Subcutaneous adipose tissue (tissue), 4 donors: ENCODE results near the gene NEK6. TPM values are rescaled to one million over a fixed set of nuclear protein-coding genes. Genes with fewer than 3 reads are reported as not detected.

Source experiments
- CTCF ChIP-seq: fragments of 450-650 bp; IDR thresholded peaks from one replicate; pipeline ENCODE4 v1.5.1; 2016; ENCODE audit warnings: low read depth, mild to moderate bottlenecking, control low read depth, antibody characterized with exemption, moderate library complexity
- total RNA-seq, 4 donors: library from RNA; depleted of rRNA; stranded (reverse); fragments of >200 nt; gene quantifications; one replicate each; pipeline ENCODE4 v1.1.0, GENCODE V29; 2016

The NEK6 gene
- 10 to 100 TPM; 18.5 to 38.2 (median 27.0) TPM for total RNA-seq

- no peak for TF ChIP-seq CTCF
These were observed at the start of gene NEK6 for GRCh38 chr9:124257844-124258606. Gene NEK6 (plus strand): TSS chr9:124257949. CDS start chr9:124301965, 44,016 bp downstream.

- no peak for TF ChIP-seq CTCF
These were observed 49.2 kb upstream of the NEK6 start for GRCh38 chr9:124208571-124208970.

DNA sequence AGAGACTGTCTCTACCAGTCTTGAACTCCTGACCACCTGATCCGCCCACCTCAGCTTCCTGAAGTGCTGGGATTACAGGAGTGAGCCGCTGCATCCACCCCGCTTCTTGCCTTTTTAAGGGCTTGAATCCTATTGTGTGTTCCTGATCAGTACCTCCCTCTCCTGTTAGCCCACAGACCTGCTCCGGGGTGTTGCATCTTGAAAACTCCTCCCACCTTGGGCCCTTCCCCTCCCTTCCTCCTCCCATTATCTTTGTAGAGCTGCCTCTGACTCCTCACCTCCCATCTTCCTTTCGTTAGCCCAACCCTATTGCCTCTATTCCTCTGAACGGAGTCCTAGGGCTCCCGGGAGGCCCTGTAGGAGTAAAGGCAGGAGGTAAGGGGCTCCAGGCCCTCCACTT, 48.5 kb upstream of the NEK6 start:
- no peak for TF ChIP-seq CTCF

DNA sequence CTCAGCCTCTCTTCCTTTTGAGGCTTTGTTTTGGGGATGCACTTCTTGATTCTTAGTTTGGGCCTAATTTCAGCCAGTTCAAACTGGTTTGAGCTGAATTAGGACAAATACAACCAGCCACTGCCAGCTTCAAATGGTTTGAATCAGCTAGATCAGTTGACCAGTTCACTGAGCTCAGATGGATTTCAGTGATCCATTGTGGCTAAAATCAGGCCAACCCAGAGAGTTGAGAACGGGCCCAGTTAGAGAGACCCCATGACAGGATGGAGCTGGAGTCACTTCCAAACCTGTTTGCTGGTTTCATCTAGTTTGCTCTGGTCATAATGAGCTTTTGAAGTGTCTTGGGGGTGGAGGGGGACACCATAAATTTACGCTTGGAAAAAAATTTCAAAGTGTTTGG, 48.0 kb upstream of the NEK6 start:
- no peak for TF ChIP-seq CTCF

- TF ChIP-seq CTCF = no peak
These were observed 47.1 kb upstream of the NEK6 start for GRCh38 chr9:124210697-124211096.

GRCh38 chr9:124212381-124213050, 45.2 kb upstream of the NEK6 start:
- no peak for TF ChIP-seq CTCF

- no peak for TF ChIP-seq CTCF
These were observed 44.4 kb upstream of the NEK6 start for GRCh38 chr9:124213396-124213795.
